ENCODE results near the gene NACAD.

The NACAD gene, protein sequence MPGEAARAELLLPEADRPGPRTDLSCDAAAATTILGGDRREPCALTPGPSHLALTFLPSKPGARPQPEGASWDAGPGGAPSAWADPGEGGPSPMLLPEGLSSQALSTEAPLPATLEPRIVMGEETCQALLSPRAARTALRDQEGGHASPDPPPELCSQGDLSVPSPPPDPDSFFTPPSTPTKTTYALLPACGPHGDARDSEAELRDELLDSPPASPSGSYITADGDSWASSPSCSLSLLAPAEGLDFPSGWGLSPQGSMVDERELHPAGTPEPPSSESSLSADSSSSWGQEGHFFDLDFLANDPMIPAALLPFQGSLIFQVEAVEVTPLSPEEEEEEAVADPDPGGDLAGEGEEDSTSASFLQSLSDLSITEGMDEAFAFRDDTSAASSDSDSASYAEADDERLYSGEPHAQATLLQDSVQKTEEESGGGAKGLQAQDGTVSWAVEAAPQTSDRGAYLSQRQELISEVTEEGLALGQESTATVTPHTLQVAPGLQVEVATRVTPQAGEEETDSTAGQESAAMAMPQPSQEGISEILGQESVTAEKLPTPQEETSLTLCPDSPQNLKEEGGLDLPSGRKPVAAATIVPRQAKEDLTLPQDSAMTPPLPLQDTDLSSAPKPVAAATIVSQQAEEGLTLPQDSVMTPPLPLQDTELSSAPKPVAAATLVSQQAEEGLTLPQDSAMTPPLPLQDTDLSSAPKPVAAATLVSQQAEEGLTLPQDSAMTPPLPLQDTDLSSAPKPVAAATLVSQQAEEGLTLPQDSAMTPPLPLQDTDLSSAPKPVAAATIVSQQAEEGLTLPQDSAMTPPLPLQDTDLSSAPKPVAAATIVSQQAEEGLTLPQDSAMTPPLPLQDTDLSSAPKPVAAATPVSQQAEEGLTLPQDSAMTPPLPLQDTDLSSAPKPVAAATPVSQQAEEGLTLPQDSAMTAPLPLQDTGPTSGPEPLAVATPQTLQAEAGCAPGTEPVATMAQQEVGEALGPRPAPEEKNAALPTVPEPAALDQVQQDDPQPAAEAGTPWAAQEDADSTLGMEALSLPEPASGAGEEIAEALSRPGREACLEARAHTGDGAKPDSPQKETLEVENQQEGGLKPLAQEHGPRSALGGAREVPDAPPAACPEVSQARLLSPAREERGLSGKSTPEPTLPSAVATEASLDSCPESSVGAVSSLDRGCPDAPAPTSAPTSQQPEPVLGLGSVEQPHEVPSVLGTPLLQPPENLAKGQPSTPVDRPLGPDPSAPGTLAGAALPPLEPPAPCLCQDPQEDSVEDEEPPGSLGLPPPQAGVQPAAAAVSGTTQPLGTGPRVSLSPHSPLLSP (N-terminal part only)

GRCh38 chr7:45088821-45089340, at the start of gene NACAD:
NACAD (minus strand) TSS chr7:45088969; CDS start chr7:45088894, 75 bp downstream.
- DNase-seq (ENCODE audit: low read depth in 2 of 2), result peak in 1 of 2 donors; percentile 49

GRCh38 chr7:45136106-45137060, 47.6 kb upstream of the NACAD start:
- peak; percentile 35 to 55 for DNase-seq (ENCODE audit: low read depth in 2 of 2)

DNA sequence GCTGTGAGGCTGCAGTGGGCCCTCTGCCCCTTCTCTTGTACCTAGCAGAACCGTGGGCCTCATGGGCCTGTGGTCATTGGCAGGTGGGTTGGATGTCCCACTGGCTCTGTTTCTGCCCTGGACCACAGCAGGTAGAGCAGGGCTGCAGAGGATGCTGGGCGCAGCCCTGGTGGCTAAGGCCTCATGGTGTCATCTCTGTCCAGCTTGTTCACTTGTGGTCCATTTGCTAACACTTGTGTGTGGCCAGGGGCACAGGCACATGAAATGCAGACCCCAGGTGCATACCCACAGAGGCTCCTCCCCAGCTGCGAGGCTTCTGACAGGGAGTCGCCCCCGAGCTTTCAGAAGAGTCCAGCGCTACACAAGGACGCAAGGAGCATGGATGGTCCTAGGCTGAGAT, 45.1 kb upstream of the NACAD start:
- no peak for DNase-seq (ENCODE audit: low read depth in 2 of 2)

DNA sequence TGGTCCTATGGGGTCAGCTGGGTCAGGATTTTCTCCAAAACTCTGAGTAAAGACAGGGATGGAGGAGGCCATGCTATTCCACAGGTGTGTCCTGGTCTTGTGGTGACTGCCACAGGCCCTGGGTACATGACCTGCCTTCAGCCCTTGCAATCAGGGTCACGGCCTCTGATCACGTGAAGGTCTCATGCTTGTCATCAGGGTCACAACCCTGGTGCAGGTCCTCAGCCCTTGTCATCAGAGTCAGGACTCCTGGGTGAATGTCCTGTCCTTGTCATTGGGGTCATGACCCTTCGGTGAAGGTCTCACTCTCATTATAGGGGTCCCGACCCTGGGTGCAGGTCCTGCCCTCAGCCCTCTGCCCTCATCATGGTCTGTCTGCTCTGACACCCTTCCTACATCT, 44.6 kb upstream of the NACAD start:
- DNase-seq (ENCODE audit: low read depth in 2 of 2), result no peak

DNA sequence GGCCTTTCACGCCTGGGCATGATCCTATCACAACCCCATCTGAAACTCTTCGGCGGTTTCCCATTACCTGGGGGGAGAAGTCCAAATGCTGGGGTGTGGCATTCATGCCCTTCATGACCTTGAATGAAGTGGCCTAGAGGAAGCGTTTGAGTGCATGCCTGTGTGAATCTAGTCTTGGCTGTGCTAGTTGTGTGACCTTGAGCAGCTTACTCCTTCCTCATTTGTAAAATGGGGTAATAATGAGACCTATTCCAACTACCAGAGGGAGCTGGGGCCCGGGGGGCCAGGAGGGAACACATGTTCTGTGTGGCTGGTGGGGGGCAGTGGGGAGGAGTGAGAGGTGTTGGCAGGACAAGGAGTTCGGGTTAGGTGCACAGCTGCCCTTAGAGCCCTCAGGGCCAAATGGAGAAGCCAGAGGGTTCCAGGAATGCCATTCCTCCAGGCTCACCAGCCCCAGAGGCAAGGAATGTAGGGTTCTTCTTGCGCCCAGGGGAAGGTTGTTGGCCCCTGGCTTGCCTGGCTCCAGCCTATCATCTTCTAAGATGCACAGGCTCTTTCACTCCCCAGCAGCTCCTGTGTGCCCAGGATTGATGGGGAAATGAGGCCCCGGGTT, 44.0 kb upstream of the NACAD start:
- no peak for DNase-seq (ENCODE audit: low read depth in 2 of 2)

- no peak for DNase-seq (ENCODE audit: low read depth in 2 of 2)
Observed at GRCh38 chr7:45131891-45132290, 43.1 kb upstream of the NACAD start.

DNA sequence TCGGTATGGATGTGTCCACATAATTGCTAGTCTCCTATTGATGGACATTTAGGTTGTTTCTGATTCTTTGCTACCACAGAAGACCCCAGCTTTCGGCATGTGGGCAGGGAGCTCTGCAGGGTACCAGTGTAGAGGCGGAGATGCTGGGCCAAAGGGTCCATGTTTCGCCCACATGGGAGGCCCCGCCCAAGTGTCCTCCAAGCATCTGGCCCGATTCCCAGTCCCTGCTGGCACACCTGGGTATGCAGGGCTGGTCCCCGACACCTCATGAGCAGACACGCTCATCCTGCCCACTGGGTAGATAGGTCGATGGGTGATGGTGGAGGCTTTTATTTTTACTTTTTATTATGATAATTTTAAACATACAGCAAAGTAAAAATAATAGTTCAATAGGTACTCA, 42.1 kb upstream of the NACAD start:
- DNase-seq (ENCODE audit: low read depth in 2 of 2), result no peak

- DNase-seq (ENCODE audit: low read depth in 2 of 2), result no peak
Observed at GRCh38 chr7:45129906-45130305, 41.1 kb upstream of the NACAD start.

DNA sequence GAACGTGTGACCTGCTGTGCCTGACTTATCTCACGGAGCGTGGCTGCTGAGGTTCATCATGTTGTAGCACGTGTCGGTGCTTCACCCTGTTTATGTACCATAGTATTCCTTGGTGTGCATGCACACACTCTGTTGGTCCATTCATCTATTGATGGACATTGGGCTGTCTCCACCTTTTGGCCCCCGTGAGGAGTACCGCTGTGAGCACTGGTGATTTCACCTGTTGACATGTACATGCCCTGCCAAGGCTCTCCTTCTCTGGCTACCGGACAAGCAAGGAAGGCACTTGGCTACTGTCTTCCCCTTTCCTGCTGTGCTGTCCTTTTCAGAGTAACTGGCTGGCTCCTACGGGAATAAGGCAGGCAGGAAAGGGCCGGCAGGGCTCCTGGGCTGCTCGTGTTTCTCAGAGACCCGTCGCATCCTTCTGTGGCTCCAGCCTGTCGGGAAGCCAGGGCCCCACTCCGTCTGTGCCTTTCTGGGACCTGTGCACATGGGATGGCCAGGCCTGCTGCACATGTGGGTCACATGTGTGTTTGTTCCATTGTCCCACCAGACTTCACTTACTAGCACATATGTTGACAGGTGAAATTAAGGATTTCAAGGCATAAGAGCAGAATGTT, 40.5 kb upstream of the NACAD start:
- no peak for DNase-seq (ENCODE audit: low read depth in 2 of 2)

- no peak for DNase-seq (ENCODE audit: low read depth in 2 of 2)
Observed at GRCh38 chr7:45126920-45127319, 38.2 kb upstream of the NACAD start.

DNA sequence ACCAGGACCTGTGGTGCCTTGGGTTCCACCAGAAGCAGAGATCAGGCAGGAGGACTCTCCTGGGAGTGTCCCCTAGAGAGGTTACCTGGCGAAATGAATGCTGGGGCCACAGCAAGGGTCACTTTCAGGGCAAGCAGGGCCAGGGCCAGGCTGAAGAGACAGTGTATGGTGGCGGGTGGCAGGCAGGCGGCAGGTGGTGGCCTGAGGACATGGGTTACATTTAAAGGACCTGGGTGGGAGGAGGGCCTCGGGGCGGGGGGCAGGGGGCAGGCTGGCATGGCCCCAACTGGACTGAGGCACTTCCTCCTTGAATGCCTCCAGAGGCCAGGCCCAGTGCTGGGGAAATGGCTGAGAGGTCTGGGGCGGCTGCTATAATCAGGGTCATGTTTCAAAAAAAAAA, 37.4 kb upstream of the NACAD start:
- no peak for DNase-seq (ENCODE audit: low read depth in 2 of 2)

DNA sequence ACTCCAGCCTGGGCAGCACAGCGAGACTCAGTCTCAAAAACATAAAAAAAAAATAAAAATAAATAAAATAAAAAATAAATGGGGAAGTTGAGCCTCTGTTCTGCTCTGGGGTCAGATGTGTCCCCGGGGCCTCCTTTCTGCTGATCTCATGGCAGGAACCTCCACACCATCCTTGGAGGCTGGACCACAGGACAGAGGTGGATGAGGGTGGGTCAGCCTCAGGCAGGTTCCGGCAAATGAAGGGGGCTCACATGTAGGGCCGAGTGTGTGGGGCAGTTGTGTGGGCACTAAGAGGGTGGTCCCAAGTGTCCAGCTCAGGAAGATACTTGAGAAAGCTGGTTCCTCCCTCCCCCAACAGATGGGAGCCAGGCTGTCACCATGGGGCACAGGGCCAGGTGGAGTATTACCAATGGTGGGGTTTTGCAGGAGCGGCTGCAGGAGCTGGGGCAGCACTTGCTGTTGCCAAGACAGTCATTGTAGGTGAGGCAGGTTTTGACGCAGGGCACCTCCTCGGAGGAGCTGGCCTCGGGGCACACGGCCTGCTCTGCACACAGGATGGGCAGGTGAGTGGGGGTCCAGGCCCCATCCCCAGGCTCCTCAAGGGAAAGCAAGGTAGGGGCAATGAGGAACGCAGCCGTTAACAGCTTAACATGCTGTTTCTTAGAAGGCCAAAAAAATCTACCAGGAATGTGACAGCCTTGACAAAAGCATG, 36.6 kb upstream of the NACAD start:
- DNase-seq (ENCODE audit: low read depth in 2 of 2), result no peak

- DNase-seq (ENCODE audit: low read depth in 2 of 2), result no peak
Observed at GRCh38 chr7:45123913-45124710, 35.3 kb upstream of the NACAD start.

DNA sequence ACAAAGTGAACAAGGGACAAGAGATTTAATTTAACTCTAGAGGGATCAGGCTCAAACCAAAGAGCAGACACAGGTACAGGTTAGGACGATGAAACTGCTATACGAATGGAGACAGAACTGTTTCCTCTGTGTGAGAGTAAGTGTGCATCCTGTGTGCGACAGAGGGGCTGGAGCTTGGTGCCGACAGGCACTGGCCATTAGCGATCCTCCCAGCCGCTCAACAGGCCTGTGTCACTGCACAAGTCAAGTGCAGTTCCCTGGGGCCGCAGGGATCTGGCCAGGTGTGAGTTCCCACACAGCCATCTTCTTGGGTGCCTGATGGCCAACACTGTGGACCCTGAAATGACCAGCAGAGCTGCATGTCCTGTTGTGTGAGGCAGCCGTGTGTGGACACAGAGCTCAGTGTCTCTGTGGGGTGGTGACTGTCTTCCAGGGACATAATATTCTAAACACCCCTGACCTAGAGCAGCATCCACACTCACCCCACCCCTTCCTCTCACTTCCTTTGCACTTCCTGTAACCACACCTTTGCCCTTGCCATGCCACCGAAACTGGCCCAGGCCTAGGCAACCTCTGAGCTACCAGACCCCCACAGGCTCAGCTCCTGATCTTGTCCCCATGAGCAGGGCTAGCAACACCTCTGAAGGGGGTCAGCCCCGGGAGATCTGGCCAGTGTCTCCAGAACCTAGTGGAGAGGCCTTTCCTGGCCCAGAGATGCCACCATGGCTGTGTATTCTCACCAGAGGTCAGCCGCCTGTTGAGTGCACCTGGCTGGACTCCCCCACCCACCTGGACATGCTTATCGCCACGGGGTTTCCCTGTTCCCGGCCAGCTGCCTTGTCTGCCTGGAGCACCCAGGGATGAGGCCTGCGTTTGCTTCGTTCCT, 34.4 kb upstream of the NACAD start:
- no peak for DNase-seq (ENCODE audit: low read depth in 2 of 2)

DNA sequence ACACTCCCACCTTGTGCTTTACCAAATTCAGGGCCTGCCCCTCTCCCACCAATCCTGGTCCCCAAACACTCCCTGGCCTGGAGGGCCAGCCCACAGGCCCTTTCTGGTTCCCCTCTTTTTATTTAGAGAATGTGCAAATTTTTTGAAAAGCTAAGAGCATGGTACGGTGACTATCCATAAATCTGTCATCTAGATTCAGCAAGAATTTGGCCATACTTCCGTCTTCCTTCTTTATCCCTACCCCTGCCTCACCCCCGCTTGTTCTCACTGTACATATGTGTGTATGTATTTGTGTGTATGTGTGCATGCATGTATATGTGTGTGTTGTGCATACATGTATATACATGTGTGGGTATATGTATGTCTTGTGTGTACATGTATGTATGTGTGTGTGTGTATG, 30.8 kb upstream of the NACAD start:
- no peak for DNase-seq (ENCODE audit: low read depth in 2 of 2)

- DNase-seq (ENCODE audit: low read depth in 2 of 2), result no peak
Observed at GRCh38 chr7:45118889-45119331, 30.1 kb upstream of the NACAD start.

GRCh38 chr7:45118292-45118691, 29.5 kb upstream of the NACAD start:
- DNase-seq (ENCODE audit: low read depth in 2 of 2), result no peak

Data from stimulated activated CD8-positive, alpha-beta memory T cell treated with anti-CD3 and anti-CD28 coated beads, Interleukin-7, amount 100 ng/mL, for 4 hours (primary cell).